PFSK-1 (cell line): Measurements from ENCODE around the gene FAM241A.

Experiments used
- FOXP2 ChIP-seq: optimal IDR thresholded peaks from 2 replicates; pipeline ENCODE3; 2011; ENCODE audit warnings: borderline replicate concordance, control low read depth, inconsistent platforms; ENCODE audit not compliant: insufficient read depth; ENCODE audit errors: extremely low read length, extremely low read depth
- POLR2AphosphoS5 ChIP-seq: IDR thresholded peaks from 2 replicates; pipeline ENCODE4 v1.6.1; 2012; ENCODE audit warnings: low read depth, mild to moderate bottlenecking, control low read depth, low read length, moderate library complexity
- SIN3A ChIP-seq: IDR thresholded peaks from 2 replicates; pipeline ENCODE4 v1.6.1; 2012; ENCODE audit warnings: mild to moderate bottlenecking, low read length, moderate library complexity, borderline replicate concordance; ENCODE audit not compliant: insufficient read depth
- TAF1 ChIP-seq: IDR thresholded peaks from 2 replicates; pipeline ENCODE4 v1.6.1; 2012; ENCODE audit warnings: low read length, control low read depth, borderline replicate concordance; ENCODE audit not compliant: insufficient read depth
- TF ChIP-seq, protein P1 (sequence below), 2 experiments: IDR thresholded peaks; 2 replicates each; pipeline versions ENCODE4 v1.6.1 to v1.8.0; 2011 to 2012; ENCODE audit warnings: low read depth in 2 of 2, low read length in 2 of 2, control low read depth in 1 of 2, inconsistent platforms in 1 of 2, mild to moderate bottlenecking in 1 of 2, moderate library complexity in 1 of 2; ENCODE audit not compliant: insufficient read depth in 1 of 2

Gene FAM241A

DNA sequence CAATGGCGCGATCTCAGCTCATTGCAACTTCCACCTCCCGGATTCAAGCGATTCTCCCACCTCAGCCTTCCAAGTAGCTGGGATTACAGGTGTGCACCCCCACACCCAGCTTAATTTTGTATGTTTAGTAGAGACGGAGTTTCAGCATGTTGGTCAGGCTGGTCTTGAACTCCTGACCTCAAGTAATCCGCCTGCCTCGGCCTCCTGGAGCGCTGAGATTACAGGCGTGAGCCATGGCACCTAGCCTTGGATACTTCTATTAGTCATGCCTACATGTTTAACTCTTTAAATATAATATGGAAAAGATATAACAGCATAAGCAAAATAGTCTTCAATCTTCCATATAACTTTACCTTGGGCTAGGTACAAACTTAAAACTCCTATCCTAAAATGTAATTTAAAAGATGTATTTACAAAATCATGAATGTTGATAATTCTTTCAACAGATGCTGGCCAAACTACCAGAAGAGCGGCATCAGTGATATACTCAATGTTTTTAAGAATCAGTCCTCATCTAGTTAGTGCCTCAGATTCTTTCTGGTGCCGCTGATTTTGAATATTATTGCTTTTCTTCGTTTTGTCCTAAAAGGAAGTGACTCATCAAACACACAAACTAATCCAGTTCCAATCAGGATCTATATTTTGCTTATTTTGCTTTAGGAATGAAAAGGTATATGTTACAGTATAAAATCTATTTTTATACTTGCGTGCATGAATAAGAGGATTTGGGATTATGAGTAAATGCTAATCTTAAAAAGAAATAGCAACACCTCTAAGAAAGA lies 23.7 kb downstream of the FAM241A start:
- TF ChIP-seq POLR2AphosphoS5 = no peak
- TF ChIP-seq, protein P1, sequence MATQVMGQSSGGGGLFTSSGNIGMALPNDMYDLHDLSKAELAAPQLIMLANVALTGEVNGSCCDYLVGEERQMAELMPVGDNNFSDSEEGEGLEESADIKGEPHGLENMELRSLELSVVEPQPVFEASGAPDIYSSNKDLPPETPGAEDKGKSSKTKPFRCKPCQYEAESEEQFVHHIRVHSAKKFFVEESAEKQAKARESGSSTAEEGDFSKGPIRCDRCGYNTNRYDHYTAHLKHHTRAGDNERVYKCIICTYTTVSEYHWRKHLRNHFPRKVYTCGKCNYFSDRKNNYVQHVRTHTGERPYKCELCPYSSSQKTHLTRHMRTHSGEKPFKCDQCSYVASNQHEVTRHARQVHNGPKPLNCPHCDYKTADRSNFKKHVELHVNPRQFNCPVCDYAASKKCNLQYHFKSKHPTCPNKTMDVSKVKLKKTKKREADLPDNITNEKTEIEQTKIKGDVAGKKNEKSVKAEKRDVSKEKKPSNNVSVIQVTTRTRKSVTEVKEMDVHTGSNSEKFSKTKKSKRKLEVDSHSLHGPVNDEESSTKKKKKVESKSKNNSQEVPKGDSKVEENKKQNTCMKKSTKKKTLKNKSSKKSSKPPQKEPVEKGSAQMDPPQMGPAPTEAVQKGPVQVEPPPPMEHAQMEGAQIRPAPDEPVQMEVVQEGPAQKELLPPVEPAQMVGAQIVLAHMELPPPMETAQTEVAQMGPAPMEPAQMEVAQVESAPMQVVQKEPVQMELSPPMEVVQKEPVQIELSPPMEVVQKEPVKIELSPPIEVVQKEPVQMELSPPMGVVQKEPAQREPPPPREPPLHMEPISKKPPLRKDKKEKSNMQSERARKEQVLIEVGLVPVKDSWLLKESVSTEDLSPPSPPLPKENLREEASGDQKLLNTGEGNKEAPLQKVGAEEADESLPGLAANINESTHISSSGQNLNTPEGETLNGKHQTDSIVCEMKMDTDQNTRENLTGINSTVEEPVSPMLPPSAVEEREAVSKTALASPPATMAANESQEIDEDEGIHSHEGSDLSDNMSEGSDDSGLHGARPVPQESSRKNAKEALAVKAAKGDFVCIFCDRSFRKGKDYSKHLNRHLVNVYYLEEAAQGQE (IDR thresholded peaks at IDR 0.05; ENCODE audit: insufficient read depth in 1 of 2, low read depth in 2 of 2, low read length in 2 of 2) = no peak
- TF ChIP-seq SIN3A = no peak
- TF ChIP-seq FOXP2 = no peak
- no peak for TF ChIP-seq TAF1

DNA sequence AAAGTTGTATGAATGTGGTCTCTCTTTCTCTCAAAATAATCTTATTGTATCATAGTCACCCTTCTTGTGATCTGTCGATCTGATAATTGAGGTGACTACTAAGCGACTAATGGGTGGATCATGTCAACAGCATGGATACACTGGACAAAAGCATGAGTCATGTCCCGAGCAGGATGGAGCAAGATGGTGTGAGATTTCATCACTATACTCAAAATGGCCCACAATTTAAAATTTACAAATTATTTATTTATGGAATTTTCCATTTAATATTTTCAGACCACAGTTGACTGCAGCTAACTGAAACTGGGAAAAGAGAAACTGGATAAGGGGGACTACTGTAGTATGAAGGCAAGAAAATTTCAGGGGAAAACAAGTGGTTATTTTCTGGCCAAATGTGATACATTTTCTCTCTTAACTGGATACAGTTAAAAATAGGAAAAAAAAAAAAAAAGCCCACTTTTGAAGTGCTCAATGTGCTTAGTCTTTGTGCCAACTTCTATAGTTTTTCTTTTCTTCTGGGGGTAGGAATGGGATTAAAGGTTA lies 25.3 kb downstream of the FAM241A start:
- TF ChIP-seq TAF1 (no peak), FOXP2 (no peak), POLR2AphosphoS5 (no peak), SIN3A (no peak)
- TF ChIP-seq, protein P1 (IDR thresholded peaks at IDR 0.05; ENCODE audit: insufficient read depth in 1 of 2, low read depth in 2 of 2, low read length in 2 of 2) = no peak

DNA sequence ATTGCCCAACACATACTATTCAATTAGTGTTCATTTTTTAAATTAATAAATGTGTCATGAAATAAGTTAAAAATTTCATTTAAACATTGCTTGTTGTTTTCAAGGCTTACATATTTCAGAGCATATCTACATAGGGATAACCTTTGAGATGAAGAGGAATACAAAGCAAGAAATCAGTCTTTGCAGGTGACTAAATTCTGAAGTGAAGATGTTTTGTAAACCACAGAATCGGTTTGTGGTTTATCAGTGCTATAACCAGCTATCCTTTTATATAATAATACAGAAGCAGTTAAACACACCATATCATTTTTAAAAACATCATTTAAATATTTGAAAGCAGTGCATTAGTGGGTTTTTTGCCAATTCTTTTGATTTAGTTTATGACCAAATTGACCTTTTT lies 26.9 kb downstream of the FAM241A start:
- TF ChIP-seq SIN3A (no peak), POLR2AphosphoS5 (no peak), FOXP2 (no peak), TAF1 (no peak)
- TF ChIP-seq, protein P1 (IDR thresholded peaks at IDR 0.05; ENCODE audit: insufficient read depth in 1 of 2, low read depth in 2 of 2, low read length in 2 of 2) = no peak

DNA sequence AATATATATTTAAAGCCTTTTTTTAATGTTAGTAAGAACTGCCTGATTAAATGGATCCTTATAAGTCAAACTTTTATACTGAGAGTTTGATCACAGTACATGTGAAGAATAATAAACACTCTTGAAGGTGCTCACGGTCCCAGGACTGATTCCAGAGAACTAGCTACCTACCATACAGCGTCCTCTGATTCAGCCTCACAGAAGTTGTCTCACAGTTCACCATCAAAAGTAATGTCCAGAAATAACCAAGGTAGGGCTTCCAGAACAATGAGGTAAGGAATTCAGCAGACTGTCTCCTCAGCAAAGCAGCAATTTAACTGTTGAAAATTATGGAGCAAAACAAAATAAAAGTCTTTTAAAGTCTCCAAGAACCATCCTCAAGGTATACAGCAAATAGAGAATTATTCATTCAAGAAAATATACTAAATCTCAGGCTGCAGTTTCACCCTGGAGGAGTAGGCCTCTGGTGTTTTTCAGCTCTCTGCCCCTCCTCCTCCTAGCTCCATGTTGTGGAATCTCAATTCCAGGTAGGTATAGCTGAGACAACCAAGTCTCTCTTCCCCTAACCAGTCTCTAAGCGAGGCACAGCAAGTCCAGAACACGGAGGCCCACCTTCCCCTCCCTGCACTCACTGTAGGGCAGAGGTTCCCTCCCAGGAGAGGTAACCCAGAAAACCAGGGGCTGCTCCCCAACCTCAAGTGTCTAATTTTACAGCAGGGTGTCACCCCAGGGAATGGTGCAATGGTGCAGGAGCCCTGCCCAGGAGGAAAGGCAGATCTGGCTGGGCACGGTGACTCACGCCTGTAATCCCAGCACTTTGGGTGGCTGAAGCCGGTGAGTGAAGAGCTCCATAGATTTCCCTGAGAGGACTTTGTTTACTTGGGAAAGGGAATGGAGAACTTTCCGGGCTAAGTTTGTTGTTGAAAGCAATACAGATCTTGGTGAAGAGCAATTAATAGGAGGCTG lies 28.6 kb downstream of the FAM241A start:
- no peak for TF ChIP-seq SIN3A
- TF ChIP-seq POLR2AphosphoS5 = no peak
- no peak for TF ChIP-seq FOXP2
- TF ChIP-seq TAF1 = no peak
- TF ChIP-seq, protein P1 (IDR thresholded peaks at IDR 0.05; ENCODE audit: insufficient read depth in 1 of 2, low read depth in 2 of 2, low read length in 2 of 2) = no peak
